ENCODE data around the gene MISP3.
"Not testable (repeated sequence)": the region's sequence is repeated elsewhere in the genome, so short reads cannot be mapped to it uniquely, and the experiment has no call there.

The MISP3 gene

GRCh38 chr19:14072535-14073260 is at the start of gene MISP3:
Gene MISP3, plus strand, starts transcription at chr19:14072786. Its CDS starts 524 bp downstream, at chr19:14073310.
- no peak for DNase-seq (ENCODE audit: low read depth)

GRCh38 chr19:14023404-14024235 is 49.0 kb upstream of the MISP3 start:
- no peak for DNase-seq (ENCODE audit: low read depth)

GRCh38 chr19:14026652-14027192 is 45.9 kb upstream of the MISP3 start:
- DNase-seq (ENCODE audit: low read depth) = not testable (repeated sequence)

- no peak for DNase-seq (ENCODE audit: low read depth)
These were observed 44.6 kb upstream of the MISP3 start, which contains the start of gene RLN3 for GRCh38 chr19:14027856-14028450. Gene RLN3, plus strand, starts transcription at chr19:14028148. Its CDS starts 57 bp downstream, at chr19:14028205.

- DNase-seq (ENCODE audit: low read depth) = no peak
These were observed 43.7 kb upstream of the MISP3 start for GRCh38 chr19:14028901-14029300.

- no peak for DNase-seq (ENCODE audit: low read depth)
These were observed 41.4 kb upstream of the MISP3 start for GRCh38 chr19:14030997-14031718.

- no peak for DNase-seq (ENCODE audit: low read depth)
These were observed 40.7 kb upstream of the MISP3 start, which contains the start of gene IL27RA for GRCh38 chr19:14031719-14032480. Gene IL27RA, plus strand, starts transcription at chr19:14031762. Its CDS starts 111 bp downstream, at chr19:14031873.

- no peak for DNase-seq (ENCODE audit: low read depth)
These were observed 38.6 kb upstream of the MISP3 start for GRCh38 chr19:14033946-14034345.

GRCh38 chr19:14035159-14035558 is 37.4 kb upstream of the MISP3 start:
- DNase-seq (ENCODE audit: low read depth) = not testable (repeated sequence)

GRCh38 chr19:14035706-14036105 is 36.9 kb upstream of the MISP3 start:
- DNase-seq (ENCODE audit: low read depth) = no peak

GRCh38 chr19:14039181-14039580 is 33.4 kb upstream of the MISP3 start:
- no peak for DNase-seq (ENCODE audit: low read depth)

GRCh38 chr19:14042659-14043608 is 29.7 kb upstream of the MISP3 start:
- DNase-seq (ENCODE audit: low read depth) = peak; percentile 20

GRCh38 chr19:14047866-14048265 is 24.7 kb upstream of the MISP3 start:
- DNase-seq (ENCODE audit: low read depth) = not testable (repeated sequence)

- no peak for DNase-seq (ENCODE audit: low read depth)
These were observed 24.0 kb upstream of the MISP3 start for GRCh38 chr19:14048443-14049153.

- no peak for DNase-seq (ENCODE audit: low read depth)
These were observed 22.1 kb upstream of the MISP3 start for GRCh38 chr19:14050512-14050911.

- DNase-seq (ENCODE audit: low read depth) = not testable (repeated sequence)
These were observed 21.6 kb upstream of the MISP3 start for GRCh38 chr19:14050961-14051360.

GRCh38 chr19:14051980-14052379 is 20.6 kb upstream of the MISP3 start:
- DNase-seq (ENCODE audit: low read depth) = no peak

- DNase-seq (ENCODE audit: low read depth) = no peak
These were observed 20.1 kb upstream of the MISP3 start for GRCh38 chr19:14052470-14052869.

GRCh38 chr19:14053032-14053431 is 19.6 kb upstream of the MISP3 start:
- DNase-seq (ENCODE audit: low read depth) = no peak

Measured in non-pigmented ciliary epithelial cell (primary cell).